HL-60 (cell line): ENCODE results near the gene MSX1.

Experiments
- GABPA ChIP-seq: IDR thresholded peaks from 2 replicates; pipeline ENCODE4 v1.6.1; 2012; ENCODE audit warnings: low read depth
- POLR2AphosphoS5 ChIP-seq: IDR thresholded peaks from 2 replicates; pipeline ENCODE4 v1.6.1; 2012; ENCODE audit warnings: low read depth
- TF ChIP-seq, protein P1 (sequence below): IDR thresholded peaks from one replicate; pipeline ENCODE4 v1.5.1; 2011; ENCODE audit warnings: low read length, control low read depth, inconsistent platforms; ENCODE audit not compliant: insufficient read depth

- no peak for TF ChIP-seq POLR2AphosphoS5
- TF ChIP-seq, protein P1, sequence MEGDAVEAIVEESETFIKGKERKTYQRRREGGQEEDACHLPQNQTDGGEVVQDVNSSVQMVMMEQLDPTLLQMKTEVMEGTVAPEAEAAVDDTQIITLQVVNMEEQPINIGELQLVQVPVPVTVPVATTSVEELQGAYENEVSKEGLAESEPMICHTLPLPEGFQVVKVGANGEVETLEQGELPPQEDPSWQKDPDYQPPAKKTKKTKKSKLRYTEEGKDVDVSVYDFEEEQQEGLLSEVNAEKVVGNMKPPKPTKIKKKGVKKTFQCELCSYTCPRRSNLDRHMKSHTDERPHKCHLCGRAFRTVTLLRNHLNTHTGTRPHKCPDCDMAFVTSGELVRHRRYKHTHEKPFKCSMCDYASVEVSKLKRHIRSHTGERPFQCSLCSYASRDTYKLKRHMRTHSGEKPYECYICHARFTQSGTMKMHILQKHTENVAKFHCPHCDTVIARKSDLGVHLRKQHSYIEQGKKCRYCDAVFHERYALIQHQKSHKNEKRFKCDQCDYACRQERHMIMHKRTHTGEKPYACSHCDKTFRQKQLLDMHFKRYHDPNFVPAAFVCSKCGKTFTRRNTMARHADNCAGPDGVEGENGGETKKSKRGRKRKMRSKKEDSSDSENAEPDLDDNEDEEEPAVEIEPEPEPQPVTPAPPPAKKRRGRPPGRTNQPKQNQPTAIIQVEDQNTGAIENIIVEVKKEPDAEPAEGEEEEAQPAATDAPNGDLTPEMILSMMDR: no peak
- TF ChIP-seq GABPA: no peak
Observed at GRCh38 chr4:4820261-4820660, 39.2 kb upstream of the MSX1 start.
